Hepatocyte (in vitro differentiated cells): ENCODE measurements around the gene SHQ1. TPM values are rescaled to one million over a fixed set of nuclear protein-coding genes. Genes with fewer than 3 reads are reported as not detected.

ENCODE experiments used
- DNase-seq: peaks from one replicate; pipeline ENCODE4 v3.0.0-alpha.2; 2016; ENCODE audit warnings: low spot score
- H2AFZ ChIP-seq: fragments of 200-600 bp; sonication (generic); 2 replicates; pipeline ENCODE4 v1.6.0; 2016; ENCODE audit warnings: antibody characterized with exemption, mild to moderate bottlenecking
- H3K27ac ChIP-seq: fragments of 200-600 bp; sonication (generic); 2 replicates; pipeline ENCODE4 v1.5.1; 2016; ENCODE audit warnings: mild to moderate bottlenecking
- H3K27me3 ChIP-seq: fragments of 200-600 bp; sonication (generic); 2 replicates; pipeline ENCODE4 v1.6.1; 2016
- H3K36me3 ChIP-seq: fragments of 200-600 bp; sonication (generic); replicated peaks from 2 replicates; pipeline ENCODE4 v1.5.1; 2016; ENCODE audit warnings: low read depth; ENCODE audit not compliant: insufficient read depth
- H3K4me1 ChIP-seq: fragments of 200-600 bp; sonication (generic); 2 replicates; pipeline ENCODE4 v1.5.1; 2016; ENCODE audit warnings: mild to moderate bottlenecking, moderate library complexity; ENCODE audit not compliant: insufficient read depth
- H3K4me2 ChIP-seq: fragments of 200-600 bp; sonication (generic); 2 replicates; pipeline ENCODE4 v1.6.0; 2016
- H3K4me3 ChIP-seq: fragments of 200-600 bp; sonication (generic); 2 replicates; pipeline ENCODE4 v1.5.1; 2016; ENCODE audit warnings: mild to moderate bottlenecking
- H3K79me2 ChIP-seq: fragments of 200-600 bp; sonication (generic); 2 replicates; pipeline ENCODE4 v1.6.0; 2017; ENCODE audit warnings: mild to moderate bottlenecking
- H3K9me2 ChIP-seq: fragments of 200-600 bp; sonication (generic); replicated peaks from 2 replicates; pipeline ENCODE4 v1.6.0; 2017; ENCODE audit warnings: mild to moderate bottlenecking; ENCODE audit not compliant: insufficient read depth
- H3K9me3 ChIP-seq: fragments of 200-600 bp; sonication (generic); 2 replicates; pipeline ENCODE4 v1.5.1; 2016; ENCODE audit warnings: low read depth, mild to moderate bottlenecking
- H4K20me1 ChIP-seq: fragments of 200-600 bp; sonication (generic); 2 replicates; pipeline ENCODE4 v1.6.0; 2016; ENCODE audit warnings: mild to moderate bottlenecking; ENCODE audit not compliant: insufficient read depth, poor library complexity, severe bottlenecking
- CTCF ChIP-seq: fragments of 200-600 bp; sonication (generic); IDR thresholded peaks from 2 replicates; pipeline ENCODE4 v1.5.1; 2016; ENCODE audit warnings: antibody characterized with exemption, mild to moderate bottlenecking; ENCODE audit not compliant: poor library complexity
- EZH2 ChIP-seq: fragments of 200-600 bp; sonication (generic); IDR thresholded peaks from 2 replicates; pipeline ENCODE4 v1.6.1; 2016; ENCODE audit warnings: antibody characterized with exemption, mild to moderate bottlenecking, borderline replicate concordance
- EZH2phosphoT487 ChIP-seq: fragments of 200-600 bp; sonication (generic); IDR thresholded peaks from one replicate; pipeline ENCODE4 v1.6.1; 2018; ENCODE audit warnings: antibody characterized with exemption, mild to moderate bottlenecking, low read depth, moderate library complexity; ENCODE audit not compliant: unreplicated experiment, severe bottlenecking
- WGBS: methylation state at CpG from one replicate; pipeline ENCODE4 v1.1.6; 2016; ENCODE audit warnings: low lambda C conversion rate; ENCODE audit errors: missing lambda C conversion rate; 5-methylcytosine and 5-hydroxymethylcytosine counted together
- polyA plus RNA-seq: library from polyadenylated mRNA; unstranded; fragments of >200 nt; fragmentation: Nextera tagmentation; extraction: Ambion mirVana; gene quantifications from 2 replicates; pipeline ENCODE4 v1.2.1, GENCODE V29; 2016
- total RNA-seq: library from RNA; depleted of rRNA; stranded (reverse); fragments of >200 nt; gene quantifications from 2 replicates; pipeline ENCODE4 v1.2.3, GENCODE V29; 2014

The SHQ1 gene
- total and polyA plus RNA-seq, 2 experiments from 2014 or later: 11.1 to 16.8 TPM

DNA sequence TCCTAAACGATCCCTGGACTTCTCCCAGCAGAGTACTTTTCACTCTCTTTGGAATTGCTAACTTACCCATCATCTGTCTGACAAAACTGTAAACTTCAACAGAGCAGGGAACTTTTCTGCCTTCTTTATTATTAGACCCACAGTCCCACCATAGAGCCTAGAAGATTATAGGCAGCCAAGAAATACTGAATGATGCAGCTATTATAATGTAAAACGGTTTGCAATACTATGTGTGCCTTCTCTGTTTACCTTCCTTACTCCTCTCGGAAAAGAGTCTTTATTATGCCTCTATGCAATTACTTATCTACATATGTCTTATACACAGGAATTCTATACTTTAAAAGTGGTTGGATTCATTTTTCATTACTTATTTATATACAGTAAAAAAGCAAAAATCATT, 36.0 kb downstream of the SHQ1 start:
- Histone ChIP-seq H3K27ac (no peak overlapping the region), H3K4me3 (no peak overlapping the region), H3K4me1 (no peaks in the 10 kb centered on the region), H3K36me3 (no peaks in the 10 kb centered on the region), H4K20me1 (no peaks in the 10 kb centered on the region), H2AFZ (no peak overlapping the region), H3K79me2 (no peaks in the 10 kb centered on the region), H3K27me3 (no peaks in the 10 kb centered on the region), H3K9me3 (no peaks in the 10 kb centered on the region), H3K4me2 (no peak overlapping the region), H3K9me2 (no peaks in the 10 kb centered on the region)
- TF ChIP-seq EZH2phosphoT487 (no peak), EZH2 (no peak), CTCF (no peak)
- DNase-seq: no peak
- 50% methylated on average over 3 of the region's 3 CpGs for WGBS

DNA sequence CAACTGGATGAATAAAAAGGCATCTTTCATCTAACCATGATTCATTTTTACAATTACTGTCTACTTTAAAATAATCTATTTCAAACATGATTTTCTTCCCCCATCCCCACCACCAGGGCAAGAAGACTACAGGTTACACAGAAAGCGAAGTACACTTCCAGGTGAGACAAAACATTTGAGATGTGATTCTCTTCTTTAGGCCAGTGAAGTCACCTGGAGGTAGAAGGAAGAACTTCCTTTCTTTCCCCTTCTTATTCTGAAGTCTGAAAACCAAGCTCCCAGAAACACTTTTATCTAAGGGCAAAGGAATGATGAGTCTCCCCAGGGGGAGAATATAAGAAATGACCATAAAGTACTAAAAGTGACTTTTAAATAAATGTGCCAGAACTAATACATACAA, 36.7 kb downstream of the SHQ1 start:
- no peaks in the 10 kb centered on the region for H3K79me2 ChIP-seq
- no peaks in the 10 kb centered on the region for H3K27me3 ChIP-seq
- H3K9me2 ChIP-seq: no peaks in the 10 kb centered on the region
- no peak overlapping the region for H2AFZ ChIP-seq
- DNase-seq: no peak
- no peak overlapping the region for H3K4me3 ChIP-seq
- H4K20me1 ChIP-seq: no peaks in the 10 kb centered on the region
- H3K4me2 ChIP-seq: no peak overlapping the region
- H3K27ac ChIP-seq: no peak overlapping the region
- H3K36me3 ChIP-seq: no peaks in the 10 kb centered on the region
- WGBS: 92% methylated on average over 1 of the region's 1 CpG
- no peaks in the 10 kb centered on the region for H3K9me3 ChIP-seq
- no peaks in the 10 kb centered on the region for H3K4me1 ChIP-seq
- peak; percentile 21 for TF ChIP-seq CTCF
- no peak for TF ChIP-seq EZH2phosphoT487

DNA sequence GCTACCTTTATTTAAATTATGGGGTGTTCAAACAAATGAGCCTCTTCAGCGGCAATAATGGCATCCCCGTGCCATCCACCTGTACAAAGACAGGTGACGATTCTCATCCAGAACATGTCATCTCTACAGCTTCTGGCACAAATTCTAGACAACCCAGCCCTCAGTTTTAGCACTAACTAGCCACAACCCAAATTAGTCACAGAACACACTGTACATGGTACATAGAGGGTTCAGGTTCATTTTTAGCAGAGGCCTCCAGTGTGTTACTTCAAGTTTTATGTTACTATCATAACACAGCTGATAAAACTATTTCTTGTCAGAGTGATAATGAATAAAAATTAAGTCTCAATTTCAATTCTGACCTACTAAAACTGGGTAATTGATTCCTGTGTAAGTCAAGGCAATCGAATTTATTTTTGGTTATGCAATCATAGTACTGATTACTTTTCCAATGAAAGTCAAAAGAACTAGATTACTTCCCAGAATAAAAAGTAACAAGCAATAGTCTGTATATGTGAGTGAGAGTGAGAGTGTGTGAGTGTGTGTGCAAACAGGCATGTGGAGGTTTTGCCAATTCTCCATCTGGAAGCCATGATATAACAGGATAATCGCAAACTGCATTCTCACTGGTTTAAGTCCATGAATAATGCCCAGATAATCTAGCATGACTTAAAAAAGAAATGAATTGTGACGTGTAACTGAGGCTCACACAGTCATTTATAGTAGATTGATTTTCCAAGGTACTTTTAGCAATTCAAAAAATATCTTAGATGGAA, 37.4 kb downstream of the SHQ1 start:
- H3K79me2 ChIP-seq: no peaks in the 10 kb centered on the region
- H3K9me3 ChIP-seq: no peaks in the 10 kb centered on the region
- no peaks in the 10 kb centered on the region for H4K20me1 ChIP-seq
- no peak for DNase-seq
- WGBS: 91% methylated on average over 6 of the region's 6 CpGs
- H3K4me2 ChIP-seq: no peak overlapping the region
- no peaks in the 10 kb centered on the region for H3K4me1 ChIP-seq
- H3K27me3 ChIP-seq: no peaks in the 10 kb centered on the region
- no peak overlapping the region for H3K4me3 ChIP-seq
- TF ChIP-seq EZH2phosphoT487: no peak
- TF ChIP-seq EZH2: no peak
- no peak for TF ChIP-seq CTCF
- H3K36me3 ChIP-seq: no peaks in the 10 kb centered on the region
- no peaks in the 10 kb centered on the region for H3K9me2 ChIP-seq
- H2AFZ ChIP-seq: no peak overlapping the region
- no peak overlapping the region for H3K27ac ChIP-seq
